ENCODE measurements around the gene SLC39A5.
"Not testable (repeated sequence)": the region's sequence is repeated elsewhere in the genome, so short reads cannot be mapped to it uniquely, and the experiment has no call there.

The SLC39A5 gene

GRCh38 chr12:56282579-56282978, 52.7 kb downstream of the SLC39A5 start:
- DNase-seq: no peak

- not testable (repeated sequence) for DNase-seq
Measured at GRCh38 chr12:56284263-56284662, 54.4 kb downstream of the SLC39A5 start.

- DNase-seq: no peak
Measured at GRCh38 chr12:56286044-56286830, 56.4 kb downstream of the SLC39A5 start.

All from cortex of kidney (tissue), 1 donor.